ENCODE measurements around the gene ADCY5.

ADCY5 gene

GRCh38 chr3:123281929-123282328 lies 167.0 kb downstream of the ADCY5 start:
- no peak for TF ChIP-seq POLR2AphosphoS5 (IDR thresholded peaks at IDR 0.05; ENCODE audit: low read depth, low read length)
- TF ChIP-seq REST (IDR thresholded peaks at IDR 0.05; ENCODE audit: insufficient read depth in 1 of 2, low read depth in 2 of 2, low read length in 2 of 2), result no peak
- no peak for TF ChIP-seq SIN3A (IDR thresholded peaks at IDR 0.05; ENCODE audit: borderline replicate concordance, insufficient read depth, low read length)
- no peak for TF ChIP-seq TAF1 (IDR thresholded peaks at IDR 0.05; ENCODE audit: borderline replicate concordance, insufficient read depth, low read length)
- no peak for TF ChIP-seq FOXP2 (optimal IDR thresholded peaks at IDR 0.05; ENCODE audit: borderline replicate concordance, extremely low read depth, extremely low read length, insufficient read depth)

- no peak for TF ChIP-seq POLR2AphosphoS5 (IDR thresholded peaks at IDR 0.05; ENCODE audit: low read depth, low read length)
- TF ChIP-seq FOXP2 (optimal IDR thresholded peaks at IDR 0.05; ENCODE audit: borderline replicate concordance, extremely low read depth, extremely low read length, insufficient read depth), result no peak
- no peak for TF ChIP-seq SIN3A (IDR thresholded peaks at IDR 0.05; ENCODE audit: borderline replicate concordance, insufficient read depth, low read length)
- TF ChIP-seq REST (IDR thresholded peaks at IDR 0.05; ENCODE audit: insufficient read depth in 1 of 2, low read depth in 2 of 2, low read length in 2 of 2), result no peak
- TF ChIP-seq TAF1 (IDR thresholded peaks at IDR 0.05; ENCODE audit: borderline replicate concordance, insufficient read depth, low read length), result no peak
Measured at GRCh38 chr3:123281406-123281805, 167.5 kb downstream of the ADCY5 start.

- TF ChIP-seq FOXP2 (optimal IDR thresholded peaks at IDR 0.05; ENCODE audit: borderline replicate concordance, extremely low read depth, extremely low read length, insufficient read depth), result no peak
- no peak for TF ChIP-seq REST (IDR thresholded peaks at IDR 0.05; ENCODE audit: insufficient read depth in 1 of 2, low read depth in 2 of 2, low read length in 2 of 2)
- no peak for TF ChIP-seq TAF1 (IDR thresholded peaks at IDR 0.05; ENCODE audit: borderline replicate concordance, insufficient read depth, low read length)
- TF ChIP-seq SIN3A (IDR thresholded peaks at IDR 0.05; ENCODE audit: borderline replicate concordance, insufficient read depth, low read length), result no peak
- TF ChIP-seq POLR2AphosphoS5 (IDR thresholded peaks at IDR 0.05; ENCODE audit: low read depth, low read length), result no peak
Measured at GRCh38 chr3:123279121-123279520, 169.8 kb downstream of the ADCY5 start.

GRCh38 chr3:123278446-123278845 lies 170.4 kb downstream of the ADCY5 start:
- TF ChIP-seq TAF1 (IDR thresholded peaks at IDR 0.05; ENCODE audit: borderline replicate concordance, insufficient read depth, low read length), result no peak
- no peak for TF ChIP-seq POLR2AphosphoS5 (IDR thresholded peaks at IDR 0.05; ENCODE audit: low read depth, low read length)
- no peak for TF ChIP-seq SIN3A (IDR thresholded peaks at IDR 0.05; ENCODE audit: borderline replicate concordance, insufficient read depth, low read length)
- TF ChIP-seq REST (IDR thresholded peaks at IDR 0.05; ENCODE audit: insufficient read depth in 1 of 2, low read depth in 2 of 2, low read length in 2 of 2), result no peak
- TF ChIP-seq FOXP2 (optimal IDR thresholded peaks at IDR 0.05; ENCODE audit: borderline replicate concordance, extremely low read depth, extremely low read length, insufficient read depth), result no peak

GRCh38 chr3:123277106-123277505 lies 171.8 kb downstream of the ADCY5 start:
- TF ChIP-seq TAF1 (IDR thresholded peaks at IDR 0.05; ENCODE audit: borderline replicate concordance, insufficient read depth, low read length) (no peak), POLR2AphosphoS5 (IDR thresholded peaks at IDR 0.05; ENCODE audit: low read depth, low read length) (no peak), FOXP2 (optimal IDR thresholded peaks at IDR 0.05; ENCODE audit: borderline replicate concordance, extremely low read depth, extremely low read length, insufficient read depth) (no peak), REST (IDR thresholded peaks at IDR 0.05; ENCODE audit: insufficient read depth in 1 of 2, low read depth in 2 of 2, low read length in 2 of 2) (no peak), SIN3A (IDR thresholded peaks at IDR 0.05; ENCODE audit: borderline replicate concordance, insufficient read depth, low read length) (no peak)

Data from PFSK-1 (cell line).